Measurements from ENCODE around the gene SLC9A6.

Gene SLC9A6

GRCh38 chrX:135985973-135986310, 707 bp downstream of the SLC9A6 start (continued):
- no peak for TF ChIP-seq CSRNP3 (CRISPR knock-in tag; IDR thresholded peaks at IDR 0.05)
- TF ChIP-seq ZNF70 (CRISPR knock-in tag; IDR thresholded peaks at IDR 0.05), result no peak
- TF ChIP-seq PATZ1 (CRISPR knock-in tag; IDR thresholded peaks at IDR 0.05; ENCODE audit: borderline replicate concordance), result no peak

- TF ChIP-seq SNAI2 (CRISPR knock-in tag; IDR thresholded peaks at IDR 0.05), result no peak
- no peak for TF ChIP-seq OSR1 (CRISPR knock-in tag; IDR thresholded peaks at IDR 0.05)
- TF ChIP-seq RARB (CRISPR knock-in tag; IDR thresholded peaks at IDR 0.05), result no peak
- TF ChIP-seq CREB5 (CRISPR knock-in tag; IDR thresholded peaks at IDR 0.05; ENCODE audit: low read depth), result no peak
- no peak for TF ChIP-seq BACH2 (CRISPR knock-in tag; IDR thresholded peaks at IDR 0.05; ENCODE audit: borderline replicate concordance)
- TF ChIP-seq ZFP30 (CRISPR knock-in tag; IDR thresholded peaks at IDR 0.05), result no peak
- no peak for ATAC-seq
Measured at GRCh38 chrX:135988245-135988644, 3.0 kb downstream of the SLC9A6 start.

GRCh38 chrX:136015016-136015415, 29.8 kb downstream of the SLC9A6 start:
- TF ChIP-seq ESRRG (CRISPR knock-in tag; IDR thresholded peaks at IDR 0.05), result no peak
- no peak for TF ChIP-seq TOX (CRISPR knock-in tag; IDR thresholded peaks at IDR 0.05; ENCODE audit: borderline replicate concordance)
- TF ChIP-seq GLIS3 (CRISPR knock-in tag; IDR thresholded peaks at IDR 0.05), result no peak
- TF ChIP-seq CSRNP3 (CRISPR knock-in tag; IDR thresholded peaks at IDR 0.05), result no peak
- no peak for TF ChIP-seq BACH2 (CRISPR knock-in tag; IDR thresholded peaks at IDR 0.05; ENCODE audit: borderline replicate concordance)
- no peak for TF ChIP-seq CREB5 (CRISPR knock-in tag; IDR thresholded peaks at IDR 0.05; ENCODE audit: low read depth)
- no peak for TF ChIP-seq ZC3H10 (CRISPR knock-in tag; IDR thresholded peaks at IDR 0.05)
- TF ChIP-seq POU6F1 (CRISPR knock-in tag; IDR thresholded peaks at IDR 0.05; ENCODE audit: borderline replicate concordance, low read depth), result no peak
- no peak for TF ChIP-seq ZNF565 (CRISPR knock-in tag; conservative IDR thresholded peaks at IDR 0.05; ENCODE audit: low read depth)
- TF ChIP-seq TSHZ2 (CRISPR knock-in tag; IDR thresholded peaks at IDR 0.05), result no peak
- no peak for ATAC-seq

All from SK-N-SH treated with all-trans-retinoic acid at 6 μM for 48 hours (cell line).